Smooth muscle cell (in vitro differentiated cells): Measurements from ENCODE around the gene RAN. TPM values are rescaled to one million over a fixed set of nuclear protein-coding genes. Genes with fewer than 3 reads are reported as not detected.
A peak's percentile ranks its signal among the peaks of the same experiment; 100 is the strongest.

Experiments
- DNase-seq: peaks from one replicate; lab custom pipeline; 2025; ENCODE audit not compliant: unreplicated experiment; lab: John Stamatoyannopoulos, UW
- H2AFZ ChIP-seq: fragments of 200-600 bp; sonication (generic); 2 replicates; pipeline ENCODE4 v1.6.0; 2016; ENCODE audit warnings: antibody characterized with exemption, low read depth, mild to moderate bottlenecking
- H3F3A ChIP-seq: fragments of 200-600 bp; sonication (generic); 2 replicates; pipeline ENCODE4 v1.6.0; 2017; ENCODE audit warnings: antibody characterized with exemption, low read depth
- H3K27ac ChIP-seq: fragments of 200-600 bp; sonication (generic); 2 replicates; pipeline ENCODE4 v1.5.1; 2016; ENCODE audit warnings: low read depth, mild to moderate bottlenecking
- H3K27me3 ChIP-seq: fragments of 200-600 bp; sonication (generic); 2 replicates; pipeline ENCODE4 v1.6.1; 2016; ENCODE audit warnings: low read depth, mild to moderate bottlenecking
- H3K36me3 ChIP-seq: fragments of 200-600 bp; sonication (generic); 2 replicates; pipeline ENCODE4 v1.5.1; 2016; ENCODE audit warnings: low read depth
- H3K4me1 ChIP-seq: fragments of 200-600 bp; sonication (generic); 2 replicates; pipeline ENCODE4 v1.5.1; 2016; ENCODE audit warnings: low read depth
- H3K4me2 ChIP-seq: fragments of 200-600 bp; sonication (generic); 2 replicates; pipeline ENCODE4 v1.6.0; 2016; ENCODE audit warnings: mild to moderate bottlenecking
- H3K4me3 ChIP-seq: fragments of 200-600 bp; sonication (generic); 2 replicates; pipeline ENCODE4 v1.5.1; 2016; ENCODE audit warnings: mild to moderate bottlenecking
- H3K79me2 ChIP-seq: fragments of 200-600 bp; sonication (generic); 2 replicates; pipeline ENCODE4 v1.6.0; 2016; ENCODE audit warnings: low read depth, mild to moderate bottlenecking
- H3K9ac ChIP-seq: fragments of 200-600 bp; sonication (generic); 2 replicates; pipeline ENCODE4 v1.6.0; 2016; ENCODE audit warnings: low read depth
- H3K9me3 ChIP-seq: fragments of 200-600 bp; sonication (generic); replicated peaks from 2 replicates; pipeline ENCODE4 v1.5.1; 2016; ENCODE audit warnings: low read depth
- H4K20me1 ChIP-seq: fragments of 200-600 bp; sonication (generic); 2 replicates; pipeline ENCODE4 v1.6.0; 2016; ENCODE audit warnings: low read depth
- whole genome bisulfite sequencing: methylation state at CpG from one replicate; pipeline ENCODE4 v1.1.7; 2016; ENCODE audit warnings: low lambda C conversion rate; 5-methylcytosine and 5-hydroxymethylcytosine counted together
- polyA plus RNA-seq: library from polyadenylated mRNA; unstranded; fragments of >200 nt; fragmentation: Nextera tagmentation; extraction: Ambion mirVana; gene quantifications from 2 replicates; pipeline ENCODE4 v1.2.1, GENCODE V29; 2016
- total RNA-seq: library from RNA; depleted of rRNA; stranded (reverse); fragments of >200 nt; gene quantifications from 2 replicates; pipeline ENCODE4 v1.2.3, GENCODE V29; 2014
- TF ChIP-seq, protein P1 (sequence below): fragments of 200-600 bp; sonication (generic); IDR thresholded peaks from 2 replicates; pipeline ENCODE4 v1.5.1; 2017; ENCODE audit warnings: borderline replicate concordance, mild to moderate bottlenecking, antibody characterized with exemption; ENCODE audit not compliant: insufficient read depth, poor library complexity, severe bottlenecking

The RAN gene
- total and polyA plus RNA-seq, 2 experiments from 2014 or later = 367 to 595 TPM

DNA sequence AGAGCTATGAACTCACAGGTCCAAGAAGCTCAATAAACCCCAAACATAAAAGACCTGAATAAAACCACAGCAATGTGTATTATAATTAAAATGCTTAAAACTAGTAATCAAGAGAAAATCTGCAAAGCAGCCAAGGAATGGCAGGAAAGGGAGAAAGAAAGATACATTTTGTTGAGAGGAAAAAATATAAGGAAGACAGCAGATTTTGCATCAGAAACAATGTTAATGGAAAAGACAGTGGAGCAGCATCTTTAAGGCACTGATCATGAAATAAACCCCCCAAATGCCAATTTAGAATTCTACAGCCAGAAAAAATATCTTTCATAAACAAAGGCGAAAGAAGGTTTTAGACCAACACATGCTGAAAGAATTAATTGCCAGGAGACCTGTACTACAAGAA, 39.3 kb downstream of the RAN start:
- H3K9me3 ChIP-seq = no peaks in the 10 kb centered on the region
- H3F3A ChIP-seq = no peaks in the 10 kb centered on the region
- H3K9ac ChIP-seq = no peak overlapping the region
- H3K27me3 ChIP-seq = peaks cover 17% of the 10 kb centered on the region
- H4K20me1 ChIP-seq = no peaks in the 10 kb centered on the region
- H3K4me3 ChIP-seq = no peak overlapping the region
- H2AFZ ChIP-seq = no peak overlapping the region
- no peak overlapping the region for H3K27ac ChIP-seq
- no peak overlapping the region for H3K4me2 ChIP-seq
- no peaks in the 10 kb centered on the region for H3K36me3 ChIP-seq
- no peaks in the 10 kb centered on the region for H3K4me1 ChIP-seq
- TF ChIP-seq, protein P1, sequence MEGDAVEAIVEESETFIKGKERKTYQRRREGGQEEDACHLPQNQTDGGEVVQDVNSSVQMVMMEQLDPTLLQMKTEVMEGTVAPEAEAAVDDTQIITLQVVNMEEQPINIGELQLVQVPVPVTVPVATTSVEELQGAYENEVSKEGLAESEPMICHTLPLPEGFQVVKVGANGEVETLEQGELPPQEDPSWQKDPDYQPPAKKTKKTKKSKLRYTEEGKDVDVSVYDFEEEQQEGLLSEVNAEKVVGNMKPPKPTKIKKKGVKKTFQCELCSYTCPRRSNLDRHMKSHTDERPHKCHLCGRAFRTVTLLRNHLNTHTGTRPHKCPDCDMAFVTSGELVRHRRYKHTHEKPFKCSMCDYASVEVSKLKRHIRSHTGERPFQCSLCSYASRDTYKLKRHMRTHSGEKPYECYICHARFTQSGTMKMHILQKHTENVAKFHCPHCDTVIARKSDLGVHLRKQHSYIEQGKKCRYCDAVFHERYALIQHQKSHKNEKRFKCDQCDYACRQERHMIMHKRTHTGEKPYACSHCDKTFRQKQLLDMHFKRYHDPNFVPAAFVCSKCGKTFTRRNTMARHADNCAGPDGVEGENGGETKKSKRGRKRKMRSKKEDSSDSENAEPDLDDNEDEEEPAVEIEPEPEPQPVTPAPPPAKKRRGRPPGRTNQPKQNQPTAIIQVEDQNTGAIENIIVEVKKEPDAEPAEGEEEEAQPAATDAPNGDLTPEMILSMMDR = no peak
- 69% methylated on average over 1 of the region's 1 CpG for whole genome bisulfite sequencing
- DNase-seq = no peak
- H3K79me2 ChIP-seq = no peaks in the 10 kb centered on the region

DNA sequence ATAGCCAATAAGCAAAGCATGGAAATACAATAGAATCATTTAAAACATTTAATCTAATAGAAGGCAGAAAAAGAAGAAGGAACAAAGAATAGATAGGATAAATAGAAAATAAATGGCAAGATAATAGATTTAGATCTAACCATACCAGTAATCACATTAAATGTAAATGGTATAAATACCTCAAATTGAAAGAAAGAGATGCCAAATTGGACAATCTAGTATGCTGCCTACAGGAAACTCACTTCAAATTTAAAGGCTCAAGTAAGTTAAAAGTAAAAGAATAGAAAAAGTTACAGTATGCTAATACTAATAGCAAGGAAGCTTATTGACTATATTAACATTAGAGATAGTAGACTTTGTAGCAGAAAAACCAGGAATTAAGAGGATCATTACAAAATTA, 40.1 kb downstream of the RAN start:
- no peak overlapping the region for H3K27ac ChIP-seq
- no peak overlapping the region for H3K4me2 ChIP-seq
- no peaks in the 10 kb centered on the region for H3K36me3 ChIP-seq
- TF ChIP-seq, protein P1 = no peak
- no peak overlapping the region for H3K4me3 ChIP-seq
- H2AFZ ChIP-seq = no peak overlapping the region
- DNase-seq = no peak
- H3K27me3 ChIP-seq = peaks cover 24% of the 10 kb centered on the region
- H3K79me2 ChIP-seq = no peaks in the 10 kb centered on the region
- H4K20me1 ChIP-seq = no peaks in the 10 kb centered on the region
- no peak overlapping the region for H3K9ac ChIP-seq
- no peaks in the 10 kb centered on the region for H3K9me3 ChIP-seq
- no peaks in the 10 kb centered on the region for H3F3A ChIP-seq
- H3K4me1 ChIP-seq = peaks cover 6% of the 10 kb centered on the region

DNA sequence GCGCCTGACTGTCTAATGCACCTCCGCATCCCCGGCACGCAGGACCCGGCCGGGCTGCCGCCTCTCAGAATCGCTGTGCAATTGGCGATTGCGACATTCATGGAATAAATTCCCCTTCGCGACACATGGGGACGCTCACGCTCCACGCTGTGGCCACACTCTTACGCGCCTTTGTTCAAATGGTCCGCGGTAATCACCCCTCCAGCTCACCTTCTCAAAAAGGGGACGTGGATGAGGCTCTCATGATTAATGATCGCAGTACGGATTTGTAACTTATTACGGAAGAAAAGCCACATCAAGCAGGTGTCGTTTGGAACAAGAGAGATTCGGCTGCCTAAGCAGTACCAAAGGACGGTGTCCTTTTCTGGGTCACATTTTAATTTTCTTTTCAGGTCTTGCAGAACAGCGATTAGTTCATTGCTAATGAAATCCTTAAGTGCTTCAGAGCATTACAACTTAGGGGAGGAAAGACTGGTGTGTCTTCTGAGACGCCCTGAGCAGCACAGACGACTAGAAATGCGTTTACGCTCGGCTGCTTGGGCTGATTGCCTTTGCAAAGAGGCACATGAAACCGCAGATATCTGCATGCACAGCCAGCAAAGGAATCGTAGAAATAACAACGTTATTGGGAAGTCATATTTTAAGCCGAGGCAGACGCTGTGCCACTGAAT, 44.5 kb downstream of the RAN start:
- H3K36me3 ChIP-seq = no peaks in the 10 kb centered on the region
- H3K27me3 ChIP-seq = peaks cover 33% of the 10 kb centered on the region
- H3K79me2 ChIP-seq = no peaks in the 10 kb centered on the region
- H3K4me1 ChIP-seq = peaks cover 6% of the 10 kb centered on the region
- no peak overlapping the region for H3K4me3 ChIP-seq
- no peaks in the 10 kb centered on the region for H4K20me1 ChIP-seq
- TF ChIP-seq, protein P1 = peak; percentile 75
- no peak overlapping the region for H3K27ac ChIP-seq
- no peak overlapping the region for H2AFZ ChIP-seq
- H3F3A ChIP-seq = no peaks in the 10 kb centered on the region
- H3K4me2 ChIP-seq = peak overlapping the region; percentile 44
- WGBS = 39% methylated on average over 36 of the region's 37 CpGs
- no peak overlapping the region for H3K9ac ChIP-seq
- no peaks in the 10 kb centered on the region for H3K9me3 ChIP-seq
- DNase-seq = no peak

DNA sequence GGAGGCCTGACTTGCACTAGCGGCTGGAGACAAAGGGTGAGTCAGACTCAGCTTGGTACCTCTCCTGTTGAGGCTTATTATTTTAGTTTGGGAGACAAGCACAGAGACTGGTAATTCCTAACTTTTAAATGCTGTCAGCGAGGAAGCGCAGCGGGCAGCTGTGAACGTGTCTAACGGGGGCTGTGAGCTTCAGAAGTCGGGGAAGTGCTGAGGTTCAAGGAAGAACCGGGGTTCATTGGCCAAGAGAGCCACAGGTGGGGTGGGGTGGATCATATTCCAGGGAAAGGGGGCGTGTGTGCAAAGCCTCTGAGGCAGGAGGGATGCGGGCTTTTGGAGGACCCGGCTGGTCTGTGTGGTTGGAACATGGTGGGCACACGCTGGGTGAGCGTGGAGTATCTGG, 45.7 kb downstream of the RAN start:
- TF ChIP-seq, protein P1 = no peak
- Histone ChIP-seq H2AFZ (no peak overlapping the region), H3K4me2 (no peak overlapping the region), H3K27me3 (peaks cover 33% of the 10 kb centered on the region), H3K4me1 (peaks cover 6% of the 10 kb centered on the region), H3K36me3 (no peaks in the 10 kb centered on the region), H4K20me1 (no peaks in the 10 kb centered on the region), H3K9ac (no peak overlapping the region), H3K27ac (no peak overlapping the region), H3F3A (no peaks in the 10 kb centered on the region), H3K4me3 (no peak overlapping the region), H3K9me3 (no peaks in the 10 kb centered on the region), H3K79me2 (no peaks in the 10 kb centered on the region)
- 85% methylated on average over 13 of the region's 13 CpGs for WGBS
- no peak for DNase-seq
